GM18498 (cell line): ENCODE results near the gene RENBP.

ENCODE experiments used
- ATAC-seq: cut with Tn5 transposase; IDR thresholded peaks from one replicate; pipeline ENCODE4 v1.9.1; 2021; ENCODE audit warnings: mild to moderate bottlenecking, moderate library complexity; ENCODE audit not compliant: unreplicated experiment

The RENBP gene

GRCh38 chrX:153954558-153955227 is 10.2 kb upstream of the RENBP start:
- ATAC-seq, result no peak

- no peak for ATAC-seq
Measured at GRCh38 chrX:153953892-153954557, 9.6 kb upstream of the RENBP start.

DNA sequence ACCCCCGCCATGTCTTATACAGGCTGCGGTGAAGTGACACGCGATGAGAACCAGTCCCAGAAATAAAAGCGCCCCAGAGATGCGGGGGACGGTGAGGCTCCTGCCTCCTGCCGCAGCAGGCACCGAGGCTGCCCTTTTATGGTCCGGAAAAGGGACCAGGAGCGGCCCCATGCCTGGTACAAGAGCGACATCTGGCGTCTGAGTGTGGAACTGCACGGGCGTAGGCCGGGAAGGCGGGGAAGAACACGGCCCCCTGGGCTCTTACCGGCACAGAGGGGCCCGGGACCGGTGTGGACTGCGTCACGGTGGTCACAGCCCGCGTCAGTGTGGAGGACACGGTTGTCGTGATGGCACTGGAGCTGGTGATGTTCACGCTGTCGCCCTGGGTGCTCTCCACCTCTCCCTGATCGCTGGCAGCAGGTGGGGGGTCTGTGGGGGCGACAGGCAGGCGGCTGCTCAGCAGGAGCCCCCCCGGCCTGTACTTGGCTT is 8.9 kb upstream of the RENBP start:
- ATAC-seq, result no peak

DNA sequence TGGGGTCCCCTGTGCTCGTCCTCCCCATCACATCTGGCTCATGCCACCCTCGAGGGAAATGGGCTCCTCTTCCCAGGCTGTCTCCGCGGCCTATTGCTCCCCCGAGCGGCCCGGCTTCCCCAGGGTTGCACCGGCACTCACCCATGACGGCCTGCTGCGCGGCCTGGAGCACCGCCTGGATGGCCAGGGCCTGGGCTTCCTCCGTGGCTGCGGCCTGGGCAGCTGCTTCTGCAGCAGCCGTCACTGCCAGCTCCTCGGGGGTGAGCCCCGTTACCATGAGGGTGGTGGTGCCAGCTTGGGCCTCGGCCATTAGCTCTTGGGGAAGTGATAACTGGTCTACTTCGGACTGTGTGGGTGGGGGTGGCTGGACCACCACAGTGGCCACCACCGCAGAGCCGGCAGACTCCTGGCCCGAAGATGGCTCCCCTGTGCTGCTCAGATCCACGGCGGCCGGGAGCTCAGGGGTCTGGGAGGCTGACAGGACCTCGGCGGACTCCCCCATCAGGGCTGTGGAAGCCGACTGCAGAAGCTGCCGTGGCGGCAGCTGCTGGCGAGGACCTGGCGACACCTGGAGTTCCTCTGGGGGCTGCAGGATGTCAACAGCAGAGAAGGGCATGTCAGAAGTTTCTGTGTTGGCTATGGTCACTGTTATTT is 8.1 kb upstream of the RENBP start:
- no peak for ATAC-seq

GRCh38 chrX:153951683-153952372 is 7.4 kb upstream of the RENBP start:
- no peak for ATAC-seq

DNA sequence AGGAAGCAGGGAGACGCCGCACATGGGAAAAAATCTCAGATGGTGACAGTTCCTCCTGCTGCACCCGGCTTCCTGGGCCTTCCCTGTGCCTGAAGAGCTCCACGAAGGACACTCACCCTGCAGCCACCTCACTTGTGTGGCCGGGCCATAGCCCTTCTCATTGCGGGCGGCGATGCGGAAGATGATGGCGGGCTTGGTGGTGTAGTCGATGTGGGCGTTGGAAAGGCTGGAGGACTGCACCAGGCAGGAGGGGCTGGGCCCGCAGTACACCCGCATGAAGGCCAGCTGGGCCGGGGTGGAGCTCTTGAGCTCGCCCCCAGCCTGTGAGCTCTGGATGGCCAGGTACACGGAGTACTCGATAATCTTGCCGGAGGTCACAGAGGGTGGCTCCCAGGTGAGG is 5.7 kb upstream of the RENBP start:
- ATAC-seq, result no peak

DNA sequence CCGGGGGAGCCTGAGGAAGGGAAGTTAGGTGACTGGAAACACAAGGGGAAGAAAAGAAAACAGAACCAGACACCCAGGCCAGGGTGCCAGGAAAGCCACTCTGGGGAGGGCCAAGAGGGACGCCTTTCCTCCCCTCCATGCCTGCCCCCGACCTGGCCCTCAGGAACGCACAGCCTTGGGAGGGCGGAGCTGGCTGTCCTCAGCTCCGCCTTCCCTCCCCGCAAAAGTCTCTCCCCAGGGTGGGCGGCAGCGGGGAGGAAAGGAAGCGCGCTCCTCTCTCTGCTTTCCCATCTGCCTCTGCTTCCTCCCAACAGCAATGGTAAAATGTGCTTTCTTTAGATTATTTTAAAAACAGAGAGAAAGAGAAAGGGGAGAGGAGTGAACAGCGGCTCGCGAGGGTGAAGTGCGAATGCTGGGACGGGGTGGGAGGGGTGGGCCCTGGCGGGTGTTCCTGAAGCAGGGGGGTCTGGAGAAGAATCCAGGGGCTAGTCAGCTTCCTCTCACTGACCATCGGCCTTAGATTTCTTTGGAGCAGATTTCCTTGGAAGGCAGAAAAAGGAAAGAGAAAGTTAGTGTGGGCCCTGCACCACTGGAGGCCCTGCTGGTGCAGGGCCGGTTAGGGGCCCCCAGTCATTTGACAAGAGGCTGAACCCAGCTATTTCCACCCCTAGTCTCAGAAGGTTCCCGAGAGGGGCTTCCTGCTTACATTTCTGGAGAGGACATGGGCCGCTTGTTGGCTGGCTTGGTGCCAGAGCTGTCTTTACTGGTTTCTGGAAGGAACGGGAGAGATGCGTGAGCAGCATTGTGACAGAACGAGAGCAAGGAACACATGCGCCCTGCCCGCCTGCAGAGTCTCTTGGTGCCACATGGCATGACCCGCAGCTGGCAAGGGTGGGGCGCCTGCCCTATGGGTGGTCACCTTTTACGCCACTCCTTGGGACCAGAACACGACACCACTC is 4.7 kb upstream of the RENBP start:
- no peak for ATAC-seq

DNA sequence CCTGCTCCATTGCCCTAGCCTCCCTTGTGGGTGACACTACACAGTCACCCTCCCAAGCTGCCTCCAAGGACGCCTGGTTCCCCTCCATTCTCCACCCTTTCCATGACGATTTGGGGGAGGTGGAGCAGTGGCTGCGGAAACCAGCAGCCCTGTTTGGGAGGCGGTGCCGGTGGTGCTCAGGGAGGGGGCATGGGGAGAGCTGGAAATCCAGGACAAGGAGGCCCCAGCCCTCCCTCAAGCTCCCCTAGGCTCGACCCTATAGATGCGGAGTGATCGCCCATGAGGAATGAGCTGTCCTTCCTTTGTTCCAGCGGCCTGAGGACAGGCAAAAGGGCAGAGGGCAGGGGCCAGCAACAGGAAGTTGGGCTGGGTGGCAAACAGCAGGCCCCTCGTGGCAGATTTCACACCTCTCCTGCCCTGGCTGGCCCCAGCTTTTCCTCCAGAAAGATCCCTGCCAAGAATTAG is 3.6 kb upstream of the RENBP start:
- no peak for ATAC-seq

- peak; percentile 66 for ATAC-seq
Measured at GRCh38 chrX:153947009-153947769, 2.7 kb upstream of the RENBP start.

- ATAC-seq, result no peak
Measured at GRCh38 chrX:153945956-153946943, 1.8 kb upstream of the RENBP start.

- ATAC-seq, result no peak
Measured at GRCh38 chrX:153944800-153945150, 332 bp upstream of the RENBP start.

DNA sequence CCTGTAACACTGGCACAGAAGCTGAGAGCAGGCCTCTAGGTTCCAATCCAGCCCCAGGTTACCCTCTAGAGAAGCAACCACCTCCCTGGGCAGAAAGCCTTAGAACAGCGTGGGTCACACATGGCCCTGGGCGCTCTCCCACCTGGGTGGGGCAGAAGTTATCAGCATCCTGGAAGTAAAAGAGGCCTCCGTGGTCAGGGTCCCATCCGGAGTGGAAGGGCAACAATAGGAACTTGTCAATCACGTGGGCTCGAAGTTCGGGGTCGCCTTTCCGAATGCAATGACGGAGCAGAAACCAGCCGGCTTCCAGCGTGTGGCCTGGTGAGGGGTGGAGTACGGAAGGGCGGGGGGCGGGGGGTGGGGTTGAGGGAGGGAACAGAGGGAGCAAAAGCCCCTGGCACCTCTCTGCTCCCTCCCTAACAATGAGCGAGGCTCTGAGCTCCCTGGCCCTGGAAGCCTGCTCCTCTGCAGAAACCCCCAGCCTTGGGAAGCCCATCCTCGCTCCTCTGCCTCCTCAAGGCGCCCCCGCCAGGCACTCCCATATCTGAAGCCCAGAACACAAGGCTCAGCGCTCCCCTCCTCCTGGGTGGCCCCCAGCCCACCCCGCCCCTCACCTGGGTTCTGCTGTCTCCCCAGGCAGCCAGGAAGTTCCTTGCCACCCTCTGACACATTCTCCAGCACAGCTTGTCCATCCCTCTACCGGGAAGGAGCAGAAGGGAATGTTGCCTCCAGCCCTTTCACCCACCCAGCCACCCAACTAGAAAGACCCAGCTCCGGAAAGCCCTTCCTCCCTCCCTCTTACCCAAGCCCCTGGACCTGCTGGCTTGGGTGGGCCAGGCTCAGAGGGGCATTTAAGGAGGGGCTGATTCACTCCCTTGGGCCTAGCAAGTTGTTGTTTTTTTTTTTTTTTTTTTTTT is 2.8 kb downstream of the RENBP start:
- ATAC-seq, result no peak

DNA sequence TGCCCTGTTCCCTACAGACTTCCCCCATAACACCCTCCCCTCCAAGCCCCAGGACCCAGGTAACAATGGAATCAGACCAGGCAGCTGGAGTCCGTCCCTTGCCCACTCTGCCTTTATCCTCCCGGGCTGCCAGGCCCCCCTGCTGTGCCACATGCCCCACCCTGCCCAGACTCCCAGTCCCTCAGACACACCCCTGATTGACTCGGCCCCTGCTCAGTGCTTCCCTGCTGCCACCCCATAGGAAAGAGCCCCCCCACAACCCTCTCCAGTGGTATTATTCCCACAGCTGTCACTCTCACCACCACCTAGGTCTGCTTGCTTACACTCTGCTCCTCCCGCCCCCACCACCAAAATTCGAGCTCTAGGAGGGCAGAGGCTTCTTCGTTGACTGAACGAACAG is 4.9 kb downstream of the RENBP start:
- no peak for ATAC-seq

GRCh38 chrX:153938226-153938786 is 6.1 kb downstream of the RENBP start:
- ATAC-seq, result no peak

DNA sequence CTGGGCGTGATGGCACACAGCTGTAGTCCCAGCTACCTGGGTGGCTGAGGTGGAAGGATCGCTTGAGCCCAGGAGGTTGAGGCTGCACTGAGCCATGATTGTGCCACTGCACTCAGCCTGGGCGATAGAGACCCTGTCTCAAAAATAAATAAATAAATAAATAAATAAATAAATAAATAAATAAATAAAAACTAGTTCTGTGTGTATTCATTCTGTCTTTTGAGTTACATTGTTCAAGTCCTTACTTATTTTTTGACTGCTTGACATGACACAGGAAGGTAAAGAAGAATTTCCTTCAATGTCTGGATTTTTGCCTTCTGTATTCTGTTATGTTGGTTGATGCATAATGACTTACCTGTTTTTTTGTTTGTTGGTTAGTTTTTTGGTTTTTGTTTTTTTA is 7.4 kb downstream of the RENBP start:
- no peak for ATAC-seq

- peak; percentile 8 for ATAC-seq
Measured at GRCh38 chrX:153935326-153935851, 9.1 kb downstream of the RENBP start.
